Right atrium auricular region (tissue), 2 donors: ENCODE results near the gene ZFTA. TPM values are rescaled to one million over a fixed set of nuclear protein-coding genes. Genes with fewer than 3 reads are reported as not detected.

Source experiments
- total RNA-seq, 2 donors: library from RNA; depleted of rRNA; stranded (reverse); fragments of >200 nt; gene quantifications; one replicate each; pipeline ENCODE4 v1.1.0, GENCODE V29; 2016

ZFTA gene
- total RNA-seq, 2 donors from 2014 or later = 12.2 to 18.5 TPM

Other genes starting within 250 kb of the ZFTA start
- gene PLAAT4, start 232.0 kb downstream of the ZFTA start, total RNA-seq = 10 to 100 TPM; 11.3 to 18.2 TPM
- gene PLAAT2, start 205.4 kb downstream of the ZFTA start, total RNA-seq = not detected
- 100 to 1,000 TPM; 111 TPM for gene PLAAT3, start 154.3 kb downstream of the ZFTA start, total RNA-seq
- gene ATL3, start 97.4 kb downstream of the ZFTA start, total RNA-seq = 10 to 100 TPM; 17.9 to 33.5 TPM
- 10 to 100 TPM; 64.4 to 96.3 TPM for gene RTN3, start 87.3 kb downstream of the ZFTA start, total RNA-seq
- 10 to 100 TPM in 1 of 2 donors, 1 to 10 TPM in 1; 7.0 to 12.1 TPM for gene SPINDOC, start 44.7 kb upstream of the ZFTA start, total RNA-seq
- gene MARK2, start 70.3 kb upstream of the ZFTA start, total RNA-seq = 10 to 100 TPM; 29.3 to 31.5 TPM
- gene RCOR2, start 148.4 kb upstream of the ZFTA start, total RNA-seq = 1 to 10 TPM in 1 of 2 donors, under 1 TPM in 1; 0.90 to 1.7 TPM
- 10 to 100 TPM; 15.4 to 25.5 TPM for gene NAA40, start 170.2 kb upstream of the ZFTA start, total RNA-seq
- 1,000 to 10,000 TPM in 1 of 2 donors, 100 to 1,000 TPM in 1; 830 to 1,057 TPM for gene COX8A, start 205.8 kb upstream of the ZFTA start, total RNA-seq
- 10 to 100 TPM; 55.9 to 57.1 TPM for gene OTUB1, start 217.7 kb upstream of the ZFTA start, total RNA-seq